ENCODE data around the gene MAGEF1. TPM values are rescaled to one million over a fixed set of nuclear protein-coding genes. Genes with fewer than 3 reads are reported as not detected.
A peak's percentile ranks its signal among the peaks of the same experiment; 100 is the strongest.

Gene MAGEF1
- total and polyA plus RNA-seq, 9 of the 15 experiments (the other 6 are each of a cell fraction or from before 2014, with no cell fraction given): 1.5 to 39.1 (median 19.8) TPM

GRCh38 chr3:184756151-184757021 is 44.5 kb upstream of the MAGEF1 start:
- ATAC-seq (peak; percentile 60), FAIRE-seq (no peak), DNase-seq (ENCODE audit: extremely low read depth in 1 of 4, low spot score in 3 of 4) (no peak)
- H3K79me2 ChIP-seq (ENCODE audit: control insufficient read depth, insufficient read depth, low read length): no peaks in the 10 kb centered on the region
- TF ChIP-seq NR2C1 (IDR thresholded peaks at IDR 0.05) (no peak), NR2C1 (tag; IDR thresholded peaks at IDR 0.05) (no peak), KAT8 (IDR thresholded peaks at IDR 0.05; ENCODE audit: low read depth) (no peak), KDM5B (IDR thresholded peaks at IDR 0.05; ENCODE audit: insufficient replicate concordance, low read depth, low read length) (no peak), CC2D1A (IDR thresholded peaks at IDR 0.05) (no peak), TRIM24 (IDR thresholded peaks at IDR 0.05) (no peak), BRF2 (IDR thresholded peaks at IDR 0.05; ENCODE audit: borderline replicate concordance, insufficient read depth, insufficient read length) (no peak), KLF6 (CRISPR knock-in tag; IDR thresholded peaks at IDR 0.05; ENCODE audit: borderline replicate concordance) (no peak), ZNF12 (CRISPR knock-in tag; IDR thresholded peaks at IDR 0.05) (no peak)
- no peak overlapping the region for H3K27ac ChIP-seq (ENCODE audit: extremely low read depth, low read depth, low read length)
- BruUV-seq (replicated peaks): no TSS peak
- CTCF ChIA-PET (ENCODE audit: low intra/inter-chr PET ratio): no interaction called here
- H3K9me1 ChIP-seq (ENCODE audit: control insufficient read depth, insufficient read depth, low read length): peaks cover 3% of the 10 kb centered on the region
- in situ Hi-C loops (cut with MboI) (no loop called here), intact Hi-C loops (cut with micrococcal nuclease) (no loop called here)
- no peaks in the 10 kb centered on the region for H3K9me3 ChIP-seq (replicated peaks; ENCODE audit: control insufficient read depth, insufficient read depth, low read depth, low read length)
- no peak overlapping the region for H3K4me3 ChIP-seq
- peaks cover 4% of the 10 kb centered on the region in 2 experiments; a peak in 3 of 5 replicates for H3K4me1 ChIP-seq (replicated peaks in 1 of 2; ENCODE audit: control insufficient read depth in 2 of 2, insufficient read depth in 2 of 2, low read length in 2 of 2)
- POLR2A ChIA-PET: interaction anchor here (1.0 to 1.7 kb wide), 4 partner anchors 10 to 15 kb away, joined by 3 to 5 read pairs (median 3); no protein-coding TSS in a partner anchor
- no peak overlapping the region for H3K9ac ChIP-seq (ENCODE audit: insufficient read depth in 1 of 2, low read depth in 2 of 2, low read length in 2 of 2)
- H4K20me1 ChIP-seq (replicated peaks; ENCODE audit: control insufficient read depth, insufficient read depth, low read length): no peaks in the 10 kb centered on the region
- H3K27me3 ChIP-seq (ENCODE audit: control insufficient read depth in 2 of 2, insufficient read depth in 2 of 2, low read length in 2 of 2): peaks cover 0 to 8% of the 10 kb centered on the region in 2 experiments; a peak in 2 of 5 replicates
- 6% methylated on average over 13 of the region's 13 CpGs for WGBS (ENCODE audit: insufficient coverage, low coverage, missing lambda C conversion rate)
- 0 out of 2 replicates have a peak overlapping the region, but pooled peaks have one; percentile 12 for H3K4me2 ChIP-seq (ENCODE audit: insufficient read depth, low read length)
- no peaks in the 10 kb centered on the region for H3K36me3 ChIP-seq (ENCODE audit: control insufficient read depth, insufficient read depth, low read length)
- 0 out of 2 replicates have a peak overlapping the region, but pooled peaks have one; percentile 30 for H2AFZ ChIP-seq (ENCODE audit: low read depth, low read length)
